ENCODE measurements around the gene CCDC138. TPM values are rescaled to one million over a fixed set of nuclear protein-coding genes. Genes with fewer than 3 reads are reported as not detected.

Gene CCDC138
- total and polyA plus RNA-seq, 2 of the 13 experiments (the other 11 are each of a cell fraction or from before 2014, with no cell fraction given) = 5.6 to 32.5 TPM

- TF ChIP-seq ZBED4 (CRISPR knock-in tag; IDR thresholded peaks at IDR 0.05; ENCODE audit: borderline replicate concordance) = peak; percentile 87; the same call in 1 of the 2 replicates
- peak; percentile 94 for TF ChIP-seq BATF2 (CRISPR knock-in tag; IDR thresholded peaks at IDR 0.05)
- peak; percentile 49; the same call in 1 of the 2 replicates for TF ChIP-seq ZKSCAN8 (CRISPR knock-in tag; IDR thresholded peaks at IDR 0.05; ENCODE audit: borderline replicate concordance)
- no peak for TF ChIP-seq XBP1 (CRISPR knock-in tag; IDR thresholded peaks at IDR 0.05)
- TF ChIP-seq MED1 (CRISPR knock-in tag; IDR thresholded peaks at IDR 0.05) = peak; percentile 65; the same call in 1 of the 2 replicates
- peak; percentile 83; the same call in 1 of the 2 replicates for TF ChIP-seq HIVEP1 (CRISPR knock-in tag; IDR thresholded peaks at IDR 0.05)
- peak; percentile 88; the same call in 1 of the 2 replicates for TF ChIP-seq ARID2 (CRISPR knock-in tag; IDR thresholded peaks at IDR 0.05; ENCODE audit: borderline replicate concordance)
- TF ChIP-seq E2F2 (CRISPR knock-in tag; IDR thresholded peaks at IDR 0.05; ENCODE audit: borderline replicate concordance) = no peak
- TF ChIP-seq ZNF619 (CRISPR knock-in tag; IDR thresholded peaks at IDR 0.05) = 0 out of 2 replicates have a peak, but pooled peaks have one; percentile 84
- TF ChIP-seq TARDBP (CRISPR knock-in tag; IDR thresholded peaks at IDR 0.05) = peak; percentile 64
- TF ChIP-seq ZNF552 (CRISPR knock-in tag; IDR thresholded peaks at IDR 0.05; ENCODE audit: borderline replicate concordance) = peak; percentile 90; the same call in 1 of the 2 replicates
- TF ChIP-seq SIN3A (IDR thresholded peaks at IDR 0.05; ENCODE audit: borderline replicate concordance, low read depth, low read length) = peak; percentile 82; the same call in 1 of the 2 replicates
- TF ChIP-seq ZNF260 (CRISPR knock-in tag; IDR thresholded peaks at IDR 0.05; ENCODE audit: borderline replicate concordance, low read depth) = no peak
- peak; percentile 61; the same call in 1 of the 2 replicates for TF ChIP-seq CBFB (CRISPR knock-in tag; IDR thresholded peaks at IDR 0.05)
- no peak for TF ChIP-seq ZNF780A (CRISPR knock-in tag; IDR thresholded peaks at IDR 0.05)
- peak; percentile 30; the same call in 1 of the 2 replicates for TF ChIP-seq KLF9 (CRISPR knock-in tag; IDR thresholded peaks at IDR 0.05; ENCODE audit: low read depth)
- no peak for TF ChIP-seq ZUFSP (CRISPR knock-in tag; IDR thresholded peaks at IDR 0.05; ENCODE audit: borderline replicate concordance)
- peak; percentile 82; the same call in 1 of the 2 replicates for TF ChIP-seq SMAD1 (CRISPR knock-in tag; IDR thresholded peaks at IDR 0.05; ENCODE audit: borderline replicate concordance, low read depth)
- no peak; the same call in 1 of the 2 replicates for TF ChIP-seq ZNF629 (CRISPR knock-in tag; conservative IDR thresholded peaks at IDR 0.05)
- TF ChIP-seq RXRB (CRISPR knock-in tag; IDR thresholded peaks at IDR 0.05; ENCODE audit: borderline replicate concordance) = peak; percentile 35; the same call in 1 of the 2 replicates
- peak; percentile 92 for TF ChIP-seq POLR2AphosphoS5 (IDR thresholded peaks at IDR 0.05; ENCODE audit: low read depth, low read length)
- no peak for TF ChIP-seq ISX (CRISPR knock-in tag; conservative IDR thresholded peaks at IDR 0.05)
Observed at GRCh38 chr2:108786354-108787215, at the start of gene CCDC138 (continued).

All from HepG2 (cell line).